Lower lobe of right lung (tissue), 2 donors: Measurements from ENCODE around the gene SMAD7. TPM values are rescaled to one million over a fixed set of nuclear protein-coding genes. Genes with fewer than 3 reads are reported as not detected.

Experiments used
- ATAC-seq, 2 donors: fragments of 200-7000 bp; cut with Tn5 transposase; one replicate each; pipeline ENCODE4 v1.9.1; 2020 to 2022; ENCODE audit warnings: mild to moderate bottlenecking in 2 of 2, moderate library complexity in 2 of 2
- DNase-seq: peaks from one replicate; pipeline ENCODE4 v3.0.0-alpha.2; 2020
- H3K27ac ChIP-seq: fragments of 200-600 bp; one replicate; pipeline ENCODE4 v1.8.0; 2022
- H3K27me3 ChIP-seq: fragments of 200-600 bp; one replicate; pipeline ENCODE4 v1.8.0; 2022; ENCODE audit warnings: low read depth
- H3K36me3 ChIP-seq: fragments of 200-600 bp; one replicate; pipeline ENCODE4 v1.8.0; 2022; ENCODE audit warnings: mild to moderate bottlenecking
- H3K4me1 ChIP-seq: fragments of 200-600 bp; one replicate; pipeline ENCODE4 v1.8.0; 2022
- H3K4me3 ChIP-seq: fragments of 200-600 bp; one replicate; pipeline ENCODE4 v1.8.0; 2022; ENCODE audit warnings: mild to moderate bottlenecking
- H3K9me3 ChIP-seq: fragments of 200-600 bp; one replicate; pipeline ENCODE4 v1.8.0; 2022
- intact Hi-C: fragments of 100-400 bp; cut with DNase I; formaldehyde crosslinking; loops from one replicate; pipeline ENCODE4 v1.11.0; 2022
- total RNA-seq: library from RNA; stranded (reverse); fragmentation: NEBNext Ultra II Directional; extraction: Animal tissue kit (Norgen Biotek cat#: 25700); gene quantifications from one replicate; pipeline ENCODE4 v1.2.1, GENCODE V29; 2021
- TF ChIP-seq, protein P1 (sequence below): fragments of 200-600 bp; IDR thresholded peaks from one replicate; pipeline ENCODE4 v1.8.0; 2022; ENCODE audit warnings: antibody characterized with exemption, mild to moderate bottlenecking
- donor health status: DM: no; HTN: yes; CAD: no; lungs with severe emphysema.

SMAD7 gene
- total RNA-seq, 1 donor from 2014 or later: 63.4 TPM

DNA sequence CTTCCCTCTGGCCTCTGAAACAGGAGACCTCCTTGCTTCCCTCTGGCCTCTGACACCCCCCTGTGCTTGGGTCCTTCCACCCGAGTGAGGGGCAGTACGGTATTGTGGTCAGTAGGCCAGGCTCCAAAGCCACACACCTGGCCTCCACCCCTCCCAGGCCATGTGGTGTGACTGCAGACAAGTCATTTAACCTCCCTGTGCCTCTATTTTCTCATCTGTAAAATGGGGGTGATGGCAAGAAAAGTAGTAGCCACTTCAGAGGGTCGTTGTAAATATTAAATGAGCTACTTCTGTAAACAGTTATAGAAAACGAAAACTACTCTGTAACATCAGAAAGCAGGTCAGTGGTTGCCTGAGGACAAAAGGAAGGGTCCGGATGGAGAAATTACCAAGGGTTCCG is 74.2 kb downstream of the SMAD7 start:
- no peaks in the 10 kb centered on the region for H3K27me3 ChIP-seq
- H3K4me3 ChIP-seq: no peak overlapping the region
- intact Hi-C loops: no loop called here
- no peaks in the 10 kb centered on the region for H3K36me3 ChIP-seq
- H3K9me3 ChIP-seq: no peaks in the 10 kb centered on the region
- TF ChIP-seq, protein P1, sequence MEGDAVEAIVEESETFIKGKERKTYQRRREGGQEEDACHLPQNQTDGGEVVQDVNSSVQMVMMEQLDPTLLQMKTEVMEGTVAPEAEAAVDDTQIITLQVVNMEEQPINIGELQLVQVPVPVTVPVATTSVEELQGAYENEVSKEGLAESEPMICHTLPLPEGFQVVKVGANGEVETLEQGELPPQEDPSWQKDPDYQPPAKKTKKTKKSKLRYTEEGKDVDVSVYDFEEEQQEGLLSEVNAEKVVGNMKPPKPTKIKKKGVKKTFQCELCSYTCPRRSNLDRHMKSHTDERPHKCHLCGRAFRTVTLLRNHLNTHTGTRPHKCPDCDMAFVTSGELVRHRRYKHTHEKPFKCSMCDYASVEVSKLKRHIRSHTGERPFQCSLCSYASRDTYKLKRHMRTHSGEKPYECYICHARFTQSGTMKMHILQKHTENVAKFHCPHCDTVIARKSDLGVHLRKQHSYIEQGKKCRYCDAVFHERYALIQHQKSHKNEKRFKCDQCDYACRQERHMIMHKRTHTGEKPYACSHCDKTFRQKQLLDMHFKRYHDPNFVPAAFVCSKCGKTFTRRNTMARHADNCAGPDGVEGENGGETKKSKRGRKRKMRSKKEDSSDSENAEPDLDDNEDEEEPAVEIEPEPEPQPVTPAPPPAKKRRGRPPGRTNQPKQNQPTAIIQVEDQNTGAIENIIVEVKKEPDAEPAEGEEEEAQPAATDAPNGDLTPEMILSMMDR: no peak
- no peak overlapping the region for H3K27ac ChIP-seq
- ATAC-seq (no peak), DNase-seq (peak; percentile 17)
- H3K4me1 ChIP-seq: peaks cover 21% of the 10 kb centered on the region

DNA sequence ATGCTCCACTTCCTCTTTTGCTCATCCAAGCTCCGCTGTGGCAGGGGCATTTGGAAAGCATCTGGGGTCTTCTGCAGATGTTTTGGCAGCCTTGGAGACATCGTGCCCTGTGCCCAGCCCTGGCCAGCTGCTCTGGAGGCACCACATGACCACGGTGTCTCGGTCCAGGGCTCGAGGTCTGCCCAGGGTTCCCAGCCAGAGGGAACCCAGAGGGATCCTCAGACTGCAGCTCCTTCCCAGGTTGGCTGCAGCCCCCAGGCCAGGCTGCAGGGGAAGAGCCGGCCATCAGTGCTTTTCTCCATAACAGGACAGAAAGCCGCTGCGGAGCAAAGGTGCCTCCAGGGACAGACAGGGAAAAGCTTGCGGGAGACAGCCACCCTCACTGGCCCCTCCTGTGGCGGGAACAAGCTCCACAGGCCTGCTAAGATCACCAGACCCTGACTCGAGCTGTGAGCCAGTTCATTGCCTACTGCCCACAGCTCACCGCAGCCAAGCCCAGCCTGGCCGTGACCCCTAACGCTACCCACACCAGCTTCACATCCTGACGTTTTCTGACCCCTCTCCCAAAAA is 74.7 kb downstream of the SMAD7 start:
- Histone ChIP-seq H3K27ac (no peak overlapping the region), H3K36me3 (no peaks in the 10 kb centered on the region), H3K4me3 (no peak overlapping the region), H3K4me1 (peaks cover 21% of the 10 kb centered on the region), H3K9me3 (no peaks in the 10 kb centered on the region), H3K27me3 (no peaks in the 10 kb centered on the region)
- intact Hi-C loops: no loop called here
- DNase-seq (peak; percentile 35), ATAC-seq (no peak)
- TF ChIP-seq, protein P1: no peak

DNA sequence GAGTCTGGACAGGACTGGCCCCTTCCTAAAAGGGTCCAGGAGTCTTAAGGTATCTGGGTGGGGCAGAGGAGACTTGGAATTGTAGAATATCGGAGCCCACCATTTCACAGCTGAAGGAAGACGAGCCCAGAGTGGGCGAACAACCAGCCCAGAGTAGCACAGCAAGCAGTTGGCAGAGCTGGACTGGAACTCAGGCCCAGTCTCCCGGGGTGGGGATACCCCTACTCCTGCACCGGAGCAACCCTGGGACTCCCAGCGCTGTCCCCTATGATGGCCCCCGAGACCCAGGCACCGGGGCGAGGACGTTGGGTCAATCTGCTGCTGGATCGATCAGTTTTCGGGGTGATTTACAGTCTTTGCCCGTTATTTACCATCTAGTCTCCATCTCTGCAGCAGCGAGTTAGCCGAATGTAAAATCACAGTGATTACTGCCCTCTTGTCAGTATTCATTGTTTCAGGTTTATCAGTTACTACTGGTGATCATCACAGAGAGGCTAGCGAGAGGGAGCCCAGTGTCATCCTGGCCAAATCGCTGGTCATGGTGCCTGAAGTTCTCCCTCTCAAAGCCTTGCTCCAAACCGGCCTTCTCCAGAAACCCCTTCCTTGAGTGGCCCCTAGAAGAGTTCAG is 75.3 kb downstream of the SMAD7 start:
- no peaks in the 10 kb centered on the region for H3K36me3 ChIP-seq
- DNase-seq: peak; percentile 18
- no peaks in the 10 kb centered on the region for H3K27me3 ChIP-seq
- H3K4me3 ChIP-seq: no peak overlapping the region
- no peak for ATAC-seq
- TF ChIP-seq, protein P1: no peak
- peaks cover 21% of the 10 kb centered on the region for H3K4me1 ChIP-seq
- no peak overlapping the region for H3K27ac ChIP-seq
- intact Hi-C loops: no loop called here
- H3K9me3 ChIP-seq: no peaks in the 10 kb centered on the region

DNA sequence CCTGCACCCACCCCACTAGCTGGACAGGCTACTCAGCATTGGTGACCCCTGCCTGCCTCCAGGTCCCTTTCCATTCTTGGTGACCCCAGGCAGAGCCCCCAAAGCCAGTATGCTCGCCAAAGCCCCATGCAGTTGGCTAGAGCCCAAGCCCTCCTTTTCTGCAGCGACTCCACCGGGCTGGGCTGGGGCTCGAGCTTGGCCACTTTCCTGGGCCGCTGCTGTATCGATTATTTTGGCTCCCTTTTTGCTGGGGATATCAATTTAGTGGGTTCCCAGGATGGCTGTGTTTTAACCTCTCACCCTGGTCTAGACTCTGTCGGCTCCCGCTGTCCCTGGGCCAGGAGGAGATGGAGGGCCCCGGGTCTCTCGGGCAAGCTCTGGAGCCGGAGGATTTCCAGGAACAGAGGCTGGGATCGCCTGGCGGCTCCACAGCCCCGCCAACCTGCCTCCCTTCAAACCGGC is 76.0 kb downstream of the SMAD7 start:
- intact Hi-C loops: no loop called here
- ATAC-seq: no peak

DNA sequence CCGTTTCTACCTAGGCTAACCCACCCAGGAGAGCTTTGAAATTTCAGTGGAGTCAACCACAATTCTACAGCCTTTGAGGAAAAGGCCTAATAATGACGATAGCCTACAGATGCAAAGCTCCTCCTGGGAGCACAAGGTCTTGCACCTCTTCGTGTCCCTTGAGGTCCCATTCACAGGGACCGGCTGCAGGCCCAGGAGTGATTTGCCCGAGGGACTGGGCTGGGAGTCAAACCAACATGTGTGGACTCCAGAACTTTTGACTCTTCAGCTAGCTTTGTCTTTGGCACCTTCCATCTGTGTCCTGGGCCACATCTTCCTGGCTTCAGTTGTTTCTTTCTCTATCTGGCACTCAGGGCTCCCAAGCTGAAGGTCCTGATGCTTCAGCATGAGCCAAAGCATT is 76.5 kb downstream of the SMAD7 start:
- ATAC-seq (no peak), DNase-seq (peak; percentile 25)
- intact Hi-C loops: no loop called here
- Histone ChIP-seq H3K4me1 (peaks cover 20% of the 10 kb centered on the region), H3K27ac (no peak overlapping the region), H3K9me3 (no peaks in the 10 kb centered on the region), H3K27me3 (no peaks in the 10 kb centered on the region), H3K4me3 (no peak overlapping the region), H3K36me3 (no peaks in the 10 kb centered on the region)
- TF ChIP-seq, protein P1: no peak

More for the DNA sequence above, 76.0 kb downstream of the SMAD7 start:
- Histone ChIP-seq H3K4me3 (no peak overlapping the region), H3K27me3 (no peaks in the 10 kb centered on the region), H3K36me3 (no peaks in the 10 kb centered on the region), H3K4me1 (peaks cover 21% of the 10 kb centered on the region), H3K9me3 (no peaks in the 10 kb centered on the region), H3K27ac (no peak overlapping the region)
- TF ChIP-seq, protein P1: no peak
- peak; percentile 24 for DNase-seq
